NCI-H226 (cell line): Measurements from ENCODE around the gene MED7.

ENCODE experiments used
- DNase-seq: peaks from one replicate; pipeline ENCODE4 v3.0.0-alpha.2; 2015

MED7 gene

GRCh38 chr5:157100140-157100679 is 42.5 kb downstream of the MED7 start:
- no peak for DNase-seq

- DNase-seq, result no peak
Measured at GRCh38 chr5:157088342-157088990, 54.2 kb downstream of the MED7 start.
